ENCODE data around the gene CUEDC2.
A peak's percentile ranks its signal among the peaks of the same experiment; 100 is the strongest.

CUEDC2 gene

DNA sequence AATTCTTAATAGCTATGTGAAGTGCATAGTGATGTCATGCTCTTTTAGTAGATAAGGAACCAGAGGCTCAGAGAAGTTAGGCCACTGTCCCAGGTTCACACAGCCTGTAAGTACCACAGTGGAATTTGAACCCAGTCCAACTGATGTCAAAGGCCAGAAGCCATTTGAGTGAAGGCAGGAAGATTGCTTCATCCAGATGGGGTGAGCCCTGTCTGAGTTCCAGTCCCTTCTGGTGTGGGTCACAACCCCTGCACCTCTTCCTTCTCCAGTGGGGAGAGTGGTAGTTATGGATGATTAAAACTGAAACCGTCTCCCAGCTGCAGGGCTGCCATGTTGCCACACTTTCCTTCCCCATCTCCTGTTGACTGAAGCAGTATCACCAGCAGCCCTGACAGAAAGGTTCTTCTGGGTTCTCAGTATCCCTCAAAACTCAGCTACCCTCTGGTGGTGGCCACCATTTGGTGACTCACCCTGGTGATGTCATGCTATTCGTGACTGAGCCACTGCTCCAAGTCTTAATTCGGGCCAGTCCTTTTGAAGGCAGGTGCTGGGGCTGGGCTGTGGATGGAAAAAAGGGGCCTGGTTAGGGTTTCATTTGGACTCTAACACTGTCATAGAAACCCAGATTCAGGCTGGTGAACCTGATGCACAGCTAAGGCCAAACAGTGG lies 20.4 kb upstream of the CUEDC2 start:
- Histone ChIP-seq H3K9me3 (no peaks in the 10 kb centered on the region), H3K4me3 (no peak overlapping the region), H3K36me3 (no peaks in the 10 kb centered on the region), H3K27me3 (no peaks in the 10 kb centered on the region), H3K4me1 (peaks cover 0 to 24% (median 14%) of the 10 kb centered on the region in 4 donors), H3K27ac (peak overlapping the region in 1 of 2 donors; percentile 23)
- peak in 1 of 2 experiments; percentile 12 for TF ChIP-seq CTCF (IDR thresholded peaks at IDR 0.05)
- peak in 1 of 2 donors; percentile 55 for DNase-seq
- intact Hi-C loops (cut with DNase I; ENCODE audit: low total_unique reads) = no loop called here

GRCh38 chr10:102451105-102451969 lies 19.0 kb upstream of the CUEDC2 start, which contains the start of gene C10orf95:
C10orf95 (minus strand) TSS chr10:102451543; CDS start chr10:102451093, 450 bp downstream.
- intact Hi-C loops (cut with DNase I; ENCODE audit: low total_unique reads) = no loop called here
- Histone ChIP-seq H3K27me3 (no peaks in the 10 kb centered on the region), H3K27ac (peak within 1 kb of the TSS; percentile 80 to 81), H3K9me3 (no peaks in the 10 kb centered on the region), H3K4me1 (peaks cover 0 to 24% (median 14%) of the 10 kb centered on the region in 4 donors), H3K36me3 (no peaks in the 10 kb centered on the region), H3K4me3 (peak within 1 kb of the TSS; percentile 69 to 93)
- no peak for DNase-seq
- TF ChIP-seq CTCF (IDR thresholded peaks at IDR 0.05) = no peak

- intact Hi-C loops (cut with DNase I; ENCODE audit: low total_unique reads) = no loop called here
- Histone ChIP-seq H3K36me3 (no peaks in the 10 kb centered on the region), H3K4me3 (peak overlapping the region; percentile 69 to 93), H3K4me1 (peaks cover 0 to 24% (median 14%) of the 10 kb centered on the region in 4 donors), H3K27ac (peak overlapping the region; percentile 80 to 81), H3K27me3 (peaks cover 0 to 3% of the 10 kb centered on the region in 2 donors), H3K9me3 (no peaks in the 10 kb centered on the region)
- TF ChIP-seq CTCF (IDR thresholded peaks at IDR 0.05) = no peak
- DNase-seq = peak; percentile 68 to 85
Measured at GRCh38 chr10:102450374-102451104, 18.2 kb upstream of the CUEDC2 start.

- H3K4me3 ChIP-seq = peak overlapping the region; percentile 69 to 93
- peak overlapping the region; percentile 80 to 81 for H3K27ac ChIP-seq
- DNase-seq = no peak
- peaks cover 0 to 24% (median 14%) of the 10 kb centered on the region in 4 donors for H3K4me1 ChIP-seq
- intact Hi-C loops (cut with DNase I; ENCODE audit: low total_unique reads) = no loop called here
- H3K36me3 ChIP-seq = no peaks in the 10 kb centered on the region
- peaks cover 0 to 3% of the 10 kb centered on the region in 2 donors for H3K27me3 ChIP-seq
- no peak for TF ChIP-seq CTCF (IDR thresholded peaks at IDR 0.05)
- H3K9me3 ChIP-seq = no peaks in the 10 kb centered on the region
Measured at GRCh38 chr10:102450124-102450373, 17.7 kb upstream of the CUEDC2 start.

DNA sequence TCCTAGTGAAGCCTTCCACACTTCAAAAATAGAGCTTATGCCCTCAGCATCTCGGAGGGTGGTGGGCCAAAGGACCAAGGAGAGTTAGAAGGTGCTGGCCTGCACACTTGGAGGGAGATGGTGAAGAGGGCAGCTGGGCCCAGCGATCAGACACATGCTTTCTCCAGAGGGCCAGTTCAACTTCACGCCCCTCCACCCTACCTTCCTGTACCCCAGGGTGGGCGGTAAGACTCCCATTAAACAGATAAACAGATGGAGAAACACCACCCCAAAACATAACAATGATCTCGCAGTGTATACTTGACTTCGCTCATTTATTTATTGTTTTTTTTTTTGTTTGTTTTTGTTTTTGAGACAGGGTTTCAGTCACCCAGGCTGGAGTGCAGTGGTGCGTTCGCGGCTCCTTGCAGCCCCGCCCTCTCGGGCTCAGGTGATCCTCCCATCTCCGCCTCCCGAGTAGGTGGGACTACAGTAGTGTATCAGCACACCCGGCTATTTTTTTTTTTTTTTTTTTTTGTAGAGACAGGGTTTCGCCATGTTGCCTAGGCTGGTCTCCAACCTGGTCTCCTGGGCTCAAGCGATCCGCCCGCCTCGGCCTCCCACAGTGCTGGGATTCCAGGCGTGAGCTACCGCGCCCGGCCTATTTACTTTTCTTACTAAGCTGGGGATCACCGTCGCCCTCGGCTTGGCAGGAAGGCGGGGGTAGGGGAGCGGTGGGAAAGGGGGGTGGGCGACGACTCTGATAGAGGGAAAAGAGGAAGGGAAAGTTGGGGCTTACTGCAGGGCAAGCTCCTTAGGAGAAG lies 17.1 kb upstream of the CUEDC2 start:
- intact Hi-C loops (cut with DNase I; ENCODE audit: low total_unique reads) = no loop called here
- peaks cover 0 to 3% of the 10 kb centered on the region in 2 donors for H3K27me3 ChIP-seq
- peak in 1 of 2 donors; percentile 73 for DNase-seq
- H3K36me3 ChIP-seq = no peaks in the 10 kb centered on the region
- H3K9me3 ChIP-seq = no peaks in the 10 kb centered on the region
- TF ChIP-seq CTCF (IDR thresholded peaks at IDR 0.05) = no peak
- H3K4me3 ChIP-seq = peak overlapping the region; percentile 69 to 93
- peak overlapping the region; percentile 80 to 81 for H3K27ac ChIP-seq
- peaks cover 0 to 24% (median 14%) of the 10 kb centered on the region in 4 donors for H3K4me1 ChIP-seq

Data from tibial artery (tissue), 4 donors.